K562 (cell line): ENCODE results near the gene NEDD4.

Source experiments
- CTCF ChIP-seq, 3 experiments: IDR thresholded peaks in 2 of 3; conservative IDR thresholded peaks in 1 of 3; 2 replicates each; pipeline ENCODE4 v1.5.1; 2011 to 2012; ENCODE audit warnings: low read length in 3 of 3, mild to moderate bottlenecking in 3 of 3, control low read depth in 2 of 3, improper control_type of control experiment in 1 of 3, inconsistent platforms in 1 of 3, low read depth in 1 of 3, mixed read lengths in 1 of 3, moderate library complexity in 1 of 3; ENCODE audit not compliant: insufficient read depth in 2 of 3
- CXXC5 ChIP-seq: fragments of 250-450 bp; sonication (Bioruptor Pico); IDR thresholded peaks from 2 replicates; pipeline ENCODE4 v1.8.0; 2022; ENCODE audit warnings: inconsistent platforms, mild to moderate bottlenecking, moderate library complexity
- E2F5 ChIP-seq: sonication (generic); formaldehyde crosslinking; IDR thresholded peaks from 2 replicates; pipeline ENCODE4 v1.8.0; 2022; ENCODE audit warnings: mild to moderate bottlenecking, missing genetic modification reagents
- NFIX ChIP-seq: fragments of 250-450 bp; sonication (Bioruptor Pico); IDR thresholded peaks from 2 replicates; pipeline ENCODE4 v1.4.0; 2020; ENCODE audit warnings: low read depth, mild to moderate bottlenecking, moderate library complexity
- POLR2A ChIP-seq: fragments of 450-650 bp; conservative IDR thresholded peaks from 2 replicates; pipeline ENCODE4 v1.6.1; 2016
- POLR2AphosphoS5 ChIP-seq: IDR thresholded peaks from 2 replicates; pipeline ENCODE4 v1.6.1; 2011; ENCODE audit warnings: mild to moderate bottlenecking, low read depth, low read length, moderate library complexity; ENCODE audit not compliant: control insufficient read depth, insufficient read depth
- RFX5 ChIP-seq: IDR thresholded peaks from 2 replicates; pipeline ENCODE4 v1.6.1; 2011; ENCODE audit warnings: low read depth, mild to moderate bottlenecking, improper control_type of control experiment, low read length
- SETDB1 ChIP-seq: IDR thresholded peaks from one replicate; pipeline ENCODE4 v1.6.1; 2012; ENCODE audit warnings: low read length, control low read depth, inconsistent platforms
- SP2 ChIP-seq: IDR thresholded peaks from 2 replicates; pipeline ENCODE4 v1.6.1; 2011; ENCODE audit warnings: mild to moderate bottlenecking, low read depth, low read length, moderate library complexity; ENCODE audit not compliant: poor library complexity, severe bottlenecking; ENCODE audit errors: extremely low read depth
- TBP ChIP-seq: optimal IDR thresholded peaks from 2 replicates; pipeline ENCODE3; 2011; ENCODE audit warnings: low read depth, low read length, improper control_type of control experiment
- YY1 ChIP-seq, 3 experiments: IDR thresholded peaks; 2 replicates each; pipeline ENCODE4 v1.6.1; 2011; ENCODE audit warnings: low read length in 2 of 3, mild to moderate bottlenecking in 2 of 3, moderate library complexity in 2 of 3, borderline replicate concordance in 1 of 3, control low read depth in 1 of 3, low read depth in 1 of 3; ENCODE audit not compliant: insufficient read depth in 3 of 3, insufficient replicate concordance in 2 of 3, control insufficient read depth in 1 of 3, insufficient read length in 1 of 3; ENCODE audit errors: extremely low read depth in 1 of 3
- ZBTB7A ChIP-seq: IDR thresholded peaks from 2 replicates; pipeline ENCODE4 v1.6.1; 2011; ENCODE audit warnings: low read depth, mild to moderate bottlenecking, low read length, moderate library complexity, borderline replicate concordance; ENCODE audit not compliant: control insufficient read depth
- ZNF316 ChIP-seq: fragments of 450-650 bp; IDR thresholded peaks from 2 replicates; pipeline ENCODE4 v1.6.1; 2016
- ZNF512 ChIP-seq: IDR thresholded peaks from 2 replicates; pipeline ENCODE4 v1.6.1; 2016; ENCODE audit warnings: missing genetic modification characterization, missing compliant biosample characterization

- TF ChIP-seq ZNF316 (no peak), NFIX (CRISPR knock-in tag) (no peak), E2F5 (no peak), SETDB1 (no peak), TBP (no peak), POLR2AphosphoS5 (no peak), YY1 (IDR thresholded peaks at IDR 0.05; ENCODE audit: borderline replicate concordance in 1 of 3, control insufficient read depth in 1 of 3, extremely low read depth in 1 of 3, insufficient read depth in 3 of 3, insufficient read length in 1 of 3, insufficient replicate concordance in 2 of 3, low read depth in 1 of 3, low read length in 2 of 3) (no peak), CTCF (IDR thresholded peaks at IDR 0.05 in 2 of 3, conservative IDR thresholded peaks at IDR 0.05 in 1 of 3; ENCODE audit: insufficient read depth in 2 of 3, low read depth in 1 of 3, low read length in 3 of 3) (no peak), CXXC5 (no peak), ZNF512 (tag) (no peak), RFX5 (no peak), SP2 (no peak), POLR2A (no peak), ZBTB7A (no peak)
Observed at GRCh38 chr15:55991802-55992768, 1.3 kb downstream of the NEDD4 start.
